Calu3 (cell line): ENCODE results near the gene S1PR2. TPM values are rescaled to one million over a fixed set of nuclear protein-coding genes. Genes with fewer than 3 reads are reported as not detected.

Source experiments
- BruUV-seq: library from RNA; stranded (reverse); fragments of 400-500 nt; replicated peaks from 2 replicates; lab custom pipeline; 2021; lab: Mats Ljungman, UMichigan
- CTCF ChIA-PET: fragments of 300-600 bp; sonication (Branson Sonifier 250); formaldehyde crosslinking; loops from one replicate; lab custom pipeline; 2022; ENCODE audit warnings: antibody characterized with exemption; lab: Charles Lee
- DNase-seq: peaks from one replicate; pipeline ENCODE4 v3.0.0; 2022
- H3K27ac Mint-ChIP-seq: one replicate; pipeline ENCODE4 v1.8.0; 2022; ENCODE audit warnings: mixed read lengths; ENCODE audit not compliant: unreplicated experiment
- H3K27me3 Mint-ChIP-seq: one replicate; pipeline ENCODE4 v1.8.0; 2022; ENCODE audit warnings: mixed read lengths; ENCODE audit not compliant: unreplicated experiment
- H3K36me3 Mint-ChIP-seq: one replicate; pipeline ENCODE4 v1.8.0; 2022; ENCODE audit warnings: mild to moderate bottlenecking, moderate library complexity, mixed read lengths; ENCODE audit not compliant: insufficient read depth, unreplicated experiment
- H3K4me1 Mint-ChIP-seq: one replicate; pipeline ENCODE4 v1.8.0; 2022; ENCODE audit warnings: mild to moderate bottlenecking, low read depth, mixed read lengths; ENCODE audit not compliant: unreplicated experiment
- H3K4me3 Mint-ChIP-seq: one replicate; pipeline ENCODE4 v1.8.0; 2022; ENCODE audit warnings: mild to moderate bottlenecking, low read depth, moderate library complexity, mixed read lengths; ENCODE audit not compliant: unreplicated experiment
- H3K9me3 Mint-ChIP-seq: one replicate; pipeline ENCODE4 v1.8.0; 2022; ENCODE audit warnings: low read depth, mixed read lengths; ENCODE audit not compliant: unreplicated experiment
- intact Hi-C: fragments of 100-400 bp; cut with micrococcal nuclease; formaldehyde crosslinking; loops from one replicate; pipeline ENCODE4 v1.10.0; 2022; ENCODE audit not compliant: unreplicated experiment
- total RNA-seq: library from RNA; stranded (reverse); gene quantifications from 2 replicates; pipeline ENCODE4 v1.2.3, GENCODE V29; 2022
- TF ChIP-seq, protein P1 (sequence below): fragments of 200-600 bp; IDR thresholded peaks from one replicate; pipeline ENCODE4 v1.8.0; 2022; ENCODE audit warnings: antibody characterized with exemption; ENCODE audit not compliant: unreplicated experiment

S1PR2 gene
- total RNA-seq, 1 experiment from 2014 or later = 4.8 TPM

DNA sequence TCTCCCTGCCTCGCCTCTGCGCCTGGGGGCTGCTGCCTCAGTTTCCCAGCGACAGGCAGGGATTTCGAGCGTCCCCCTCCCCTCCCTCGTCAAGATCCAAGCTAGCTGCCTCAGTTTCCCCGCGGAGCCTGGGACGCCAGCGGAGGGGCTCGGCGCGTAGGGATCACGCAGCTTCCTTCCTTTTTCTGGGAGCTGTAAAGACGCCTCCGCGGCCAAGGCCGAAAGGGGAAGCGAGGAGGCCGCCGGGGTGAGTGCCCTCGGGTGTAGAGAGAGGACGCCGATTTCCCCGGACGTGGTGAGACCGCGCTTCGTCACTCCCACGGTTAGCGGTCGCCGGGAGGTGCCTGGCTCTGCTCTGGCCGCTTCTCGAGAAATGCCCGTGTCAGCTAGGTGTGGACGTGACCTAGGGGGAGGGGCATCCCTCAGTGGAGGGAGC is 39.1 kb upstream of the S1PR2 start:
- TF ChIP-seq, protein P1, sequence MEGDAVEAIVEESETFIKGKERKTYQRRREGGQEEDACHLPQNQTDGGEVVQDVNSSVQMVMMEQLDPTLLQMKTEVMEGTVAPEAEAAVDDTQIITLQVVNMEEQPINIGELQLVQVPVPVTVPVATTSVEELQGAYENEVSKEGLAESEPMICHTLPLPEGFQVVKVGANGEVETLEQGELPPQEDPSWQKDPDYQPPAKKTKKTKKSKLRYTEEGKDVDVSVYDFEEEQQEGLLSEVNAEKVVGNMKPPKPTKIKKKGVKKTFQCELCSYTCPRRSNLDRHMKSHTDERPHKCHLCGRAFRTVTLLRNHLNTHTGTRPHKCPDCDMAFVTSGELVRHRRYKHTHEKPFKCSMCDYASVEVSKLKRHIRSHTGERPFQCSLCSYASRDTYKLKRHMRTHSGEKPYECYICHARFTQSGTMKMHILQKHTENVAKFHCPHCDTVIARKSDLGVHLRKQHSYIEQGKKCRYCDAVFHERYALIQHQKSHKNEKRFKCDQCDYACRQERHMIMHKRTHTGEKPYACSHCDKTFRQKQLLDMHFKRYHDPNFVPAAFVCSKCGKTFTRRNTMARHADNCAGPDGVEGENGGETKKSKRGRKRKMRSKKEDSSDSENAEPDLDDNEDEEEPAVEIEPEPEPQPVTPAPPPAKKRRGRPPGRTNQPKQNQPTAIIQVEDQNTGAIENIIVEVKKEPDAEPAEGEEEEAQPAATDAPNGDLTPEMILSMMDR = no peak
- no peak for DNase-seq
- BruUV-seq = no TSS peak
- H3K9me3 Mint-ChIP-seq = no peaks in the 10 kb centered on the region
- H3K27me3 Mint-ChIP-seq = no peaks in the 10 kb centered on the region
- peaks cover 23% of the 10 kb centered on the region for H3K4me1 Mint-ChIP-seq
- peak overlapping the region; percentile 71 for H3K4me3 Mint-ChIP-seq
- H3K36me3 Mint-ChIP-seq = peaks cover 60% of the 10 kb centered on the region
- CTCF ChIA-PET = interaction anchor here (0.6 to 3.7 kb wide), 9 partner anchors 10 to 585 kb away, joined by 3 to 40 read pairs (median 5); partner anchors contain the start of gene ICAM5
- intact Hi-C loops = no loop called here
- H3K27ac Mint-ChIP-seq = peak overlapping the region; percentile 42

- TF ChIP-seq, protein P1 = peak; percentile 62
- intact Hi-C loops = loop anchor here (1.0 kb wide), 1 partner anchor 119 kb away; no protein-coding TSS in a partner anchor
- no TSS peak for BruUV-seq
- Mint-ChIP-seq H3K4me3 (peak overlapping the region; percentile 71), H3K36me3 (peaks cover 53% of the 10 kb centered on the region), H3K27me3 (no peaks in the 10 kb centered on the region), H3K9me3 (no peaks in the 10 kb centered on the region), H3K4me1 (peaks cover 18% of the 10 kb centered on the region), H3K27ac (peak overlapping the region; percentile 42)
- CTCF ChIA-PET = interaction anchor here (0.6 to 3.7 kb wide), 8 partner anchors 10 to 149 kb away, joined by 3 to 40 read pairs (median 5); partner anchors contain the start of genes ICAM5 and TYK2
- peak; percentile 90 for DNase-seq
Observed at GRCh38 chr19:10269333-10270179, 38.4 kb upstream of the S1PR2 start.

DNA sequence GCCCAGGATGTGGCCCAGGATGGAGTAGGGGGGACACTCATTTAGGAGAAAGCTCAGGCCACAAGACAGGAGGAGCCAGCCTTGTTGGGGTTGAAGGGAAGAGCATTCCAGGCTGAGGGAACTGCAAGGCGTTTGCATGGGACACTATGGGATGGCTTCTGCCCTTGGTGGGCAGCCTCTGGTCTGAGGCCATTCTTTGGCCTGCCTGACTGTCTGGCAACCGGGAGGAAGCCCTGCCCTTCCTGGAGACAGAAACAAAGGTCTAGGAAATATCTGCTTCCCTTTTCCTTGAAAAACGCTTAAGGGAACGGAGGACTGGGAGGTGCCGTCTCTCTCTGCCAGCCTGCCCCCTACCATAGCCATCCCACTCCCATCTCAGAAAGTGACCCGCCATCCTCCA is 36.9 kb upstream of the S1PR2 start:
- Mint-ChIP-seq H3K36me3 (peaks cover 39% of the 10 kb centered on the region), H3K4me1 (peaks cover 8% of the 10 kb centered on the region), H3K27ac (no peak overlapping the region), H3K9me3 (no peaks in the 10 kb centered on the region), H3K4me3 (no peak overlapping the region), H3K27me3 (no peaks in the 10 kb centered on the region)
- CTCF ChIA-PET = interaction anchor here (1.1 to 1.3 kb wide), 2 partner anchors 120 to 123 kb away, joined by 3 read pairs; no protein-coding TSS in a partner anchor
- BruUV-seq = no TSS peak
- no peak for DNase-seq
- TF ChIP-seq, protein P1 = no peak
- intact Hi-C loops = no loop called here

- DNase-seq = no peak
- H3K36me3 Mint-ChIP-seq = peaks cover 29% of the 10 kb centered on the region
- H3K27me3 Mint-ChIP-seq = no peaks in the 10 kb centered on the region
- no peak overlapping the region for H3K4me3 Mint-ChIP-seq
- BruUV-seq = no TSS peak
- H3K27ac Mint-ChIP-seq = peak overlapping the region; percentile 33
- peaks cover 8% of the 10 kb centered on the region for H3K4me1 Mint-ChIP-seq
- intact Hi-C loops = no loop called here
- H3K9me3 Mint-ChIP-seq = no peaks in the 10 kb centered on the region
- CTCF ChIA-PET = interaction anchor here (1.1 kb wide), 1 partner anchor 122 kb away, joined by 3 read pairs; no protein-coding TSS in a partner anchor
- TF ChIP-seq, protein P1 = no peak
Observed at GRCh38 chr19:10266706-10267105, 35.6 kb upstream of the S1PR2 start.
